Measurements from ENCODE around the gene BCL2L11. TPM values are rescaled to one million over a fixed set of nuclear protein-coding genes. Genes with fewer than 3 reads are reported as not detected.

BCL2L11 gene
- total RNA-seq, 1 experiment from 2014 or later, result 21.2 TPM

DNA sequence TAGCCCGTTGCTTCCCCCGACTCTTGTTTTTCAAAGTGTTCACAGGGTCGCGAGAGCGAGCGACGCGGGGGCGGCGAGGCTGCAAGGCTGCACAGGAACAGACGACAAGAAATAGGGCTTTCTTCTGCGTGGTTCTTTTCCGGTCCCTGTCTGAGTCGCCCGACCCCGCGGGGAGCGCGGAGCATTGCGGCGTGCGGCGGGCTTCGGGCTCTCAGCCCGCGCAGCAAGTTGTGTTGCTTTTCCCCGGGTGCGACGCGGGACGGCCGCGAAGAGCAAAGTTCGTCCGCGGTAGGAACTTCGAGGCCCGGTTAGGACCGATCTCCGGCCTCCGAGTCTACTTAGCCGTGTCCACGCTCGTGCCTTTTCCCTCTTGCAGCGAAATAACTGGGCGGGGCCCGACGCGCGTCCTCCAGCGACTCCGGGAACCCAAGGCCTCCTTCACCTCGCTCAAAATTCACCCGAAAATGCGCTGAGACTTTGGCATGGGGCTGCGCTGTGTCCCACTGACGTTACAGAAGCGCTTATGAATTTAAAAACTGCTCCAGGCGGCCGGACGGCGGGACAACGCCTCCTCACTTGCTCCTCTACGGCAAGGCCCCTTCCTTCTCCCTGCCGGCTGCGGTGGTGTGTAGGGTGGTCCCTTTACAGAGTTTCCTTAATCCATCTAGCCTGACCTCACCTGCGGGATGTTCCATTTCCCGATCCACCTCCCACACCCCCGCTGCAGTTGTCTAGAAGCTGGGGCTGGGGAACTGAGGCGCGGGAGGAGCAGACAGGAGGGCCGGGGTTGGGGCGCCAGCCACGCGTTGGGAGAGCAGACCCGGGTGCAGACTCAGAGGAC is 1.5 kb upstream of the BCL2L11 start:
- Histone ChIP-seq H4K5ac (ENCODE audit: insufficient read length, low read depth, low read length) (no peak overlapping the region), H2BK15ac (ENCODE audit: low read depth, low read length) (no peak overlapping the region), H3K9ac (ENCODE audit: extremely low read depth, insufficient read length, low read length) (peak overlapping the region; percentile 10), H3K9me3 (ENCODE audit: control insufficient read depth, low read depth, low read length) (no peaks in the 10 kb centered on the region), H2BK12ac (ENCODE audit: insufficient read length, low read depth, low read length) (no peak overlapping the region), H3K23ac (ENCODE audit: insufficient read length, low read depth, low read length) (no peak overlapping the region), H2BK5ac (ENCODE audit: insufficient read length, low read length) (no peak overlapping the region), H3K4ac (ENCODE audit: low read depth, low read length) (no peak overlapping the region), H3K4me2 (ENCODE audit: insufficient read depth, insufficient read length, low read length) (peak overlapping the region; percentile 84), H3K27ac (ENCODE audit: insufficient read length, low read depth, low read length) (no peak overlapping the region), H3K18ac (ENCODE audit: insufficient read length, low read depth, low read length) (no peak overlapping the region), H3K23me2 (ENCODE audit: insufficient read length, low read depth, low read length, poor library complexity, severe bottlenecking) (peaks cover 48% of the 10 kb centered on the region), H3K4me1 (ENCODE audit: insufficient read depth, low read length) (no peaks in the 10 kb centered on the region), H3K79me1 (ENCODE audit: insufficient read depth, low read depth, low read length, poor library complexity, severe bottlenecking) (peaks cover 4% of the 10 kb centered on the region), H4K20me1 (ENCODE audit: control insufficient read depth, insufficient read depth, insufficient read length) (no peaks in the 10 kb centered on the region), H3T11ph (ENCODE audit: low read length) (no peak overlapping the region), H3K14ac (ENCODE audit: insufficient read depth, low read length) (peak overlapping the region; percentile 26), H4K91ac (ENCODE audit: insufficient read length, low read depth, low read length) (no peak overlapping the region), H3K56ac (ENCODE audit: insufficient read length, low read depth, low read length) (no peak overlapping the region), H2AFZ (ENCODE audit: low read length) (no peak overlapping the region), H4K8ac (replicated peaks; ENCODE audit: insufficient read length, low read depth, low read length) (no peak overlapping the region), H2BK120ac (ENCODE audit: low read depth, low read length, poor library complexity, severe bottlenecking) (no peak overlapping the region), H2AK5ac (ENCODE audit: insufficient read length, low read length) (no peak overlapping the region), H3K79me2 (ENCODE audit: insufficient read depth, low read length) (no peaks in the 10 kb centered on the region), H3K27me3 (ENCODE audit: insufficient read depth, low read length) (peaks cover 30% of the 10 kb centered on the region), H2BK20ac (ENCODE audit: low read depth, low read length, poor library complexity, severe bottlenecking) (no peak overlapping the region)
- Mint-ChIP-seq H3K9me3 (peaks cover 3 to 5% of the 10 kb centered on the region in 2 experiments; a peak in 4 of 5 replicates), H3K27me3 (ENCODE audit: low read depth) (peaks cover 50% of the 10 kb centered on the region), H3K4me1 (peaks cover 26 to 34% of the 10 kb centered on the region in 2 experiments), H3K36me3 (ENCODE audit: insufficient read depth in 1 of 3, low read depth in 3 of 3) (peaks cover 3 to 5% (median 5%) of the 10 kb centered on the region in 3 experiments), H3K27ac (no peak overlapping the region), H3K4me3 (peak overlapping the region; percentile 57 to 86)
- TF ChIP-seq, protein P1, sequence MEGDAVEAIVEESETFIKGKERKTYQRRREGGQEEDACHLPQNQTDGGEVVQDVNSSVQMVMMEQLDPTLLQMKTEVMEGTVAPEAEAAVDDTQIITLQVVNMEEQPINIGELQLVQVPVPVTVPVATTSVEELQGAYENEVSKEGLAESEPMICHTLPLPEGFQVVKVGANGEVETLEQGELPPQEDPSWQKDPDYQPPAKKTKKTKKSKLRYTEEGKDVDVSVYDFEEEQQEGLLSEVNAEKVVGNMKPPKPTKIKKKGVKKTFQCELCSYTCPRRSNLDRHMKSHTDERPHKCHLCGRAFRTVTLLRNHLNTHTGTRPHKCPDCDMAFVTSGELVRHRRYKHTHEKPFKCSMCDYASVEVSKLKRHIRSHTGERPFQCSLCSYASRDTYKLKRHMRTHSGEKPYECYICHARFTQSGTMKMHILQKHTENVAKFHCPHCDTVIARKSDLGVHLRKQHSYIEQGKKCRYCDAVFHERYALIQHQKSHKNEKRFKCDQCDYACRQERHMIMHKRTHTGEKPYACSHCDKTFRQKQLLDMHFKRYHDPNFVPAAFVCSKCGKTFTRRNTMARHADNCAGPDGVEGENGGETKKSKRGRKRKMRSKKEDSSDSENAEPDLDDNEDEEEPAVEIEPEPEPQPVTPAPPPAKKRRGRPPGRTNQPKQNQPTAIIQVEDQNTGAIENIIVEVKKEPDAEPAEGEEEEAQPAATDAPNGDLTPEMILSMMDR (conservative IDR thresholded peaks at IDR 0.05), result no peak
- DNase-seq, result peak; percentile 48
- WGBS (ENCODE audit: extremely low coverage, insufficient read length, low lambda C conversion rate), result no CpG with 5 or more reads among the region's 76 CpGs

Data from H9 (cell line).